ENCODE results near the gene ARVCF.

ARVCF gene

DNA sequence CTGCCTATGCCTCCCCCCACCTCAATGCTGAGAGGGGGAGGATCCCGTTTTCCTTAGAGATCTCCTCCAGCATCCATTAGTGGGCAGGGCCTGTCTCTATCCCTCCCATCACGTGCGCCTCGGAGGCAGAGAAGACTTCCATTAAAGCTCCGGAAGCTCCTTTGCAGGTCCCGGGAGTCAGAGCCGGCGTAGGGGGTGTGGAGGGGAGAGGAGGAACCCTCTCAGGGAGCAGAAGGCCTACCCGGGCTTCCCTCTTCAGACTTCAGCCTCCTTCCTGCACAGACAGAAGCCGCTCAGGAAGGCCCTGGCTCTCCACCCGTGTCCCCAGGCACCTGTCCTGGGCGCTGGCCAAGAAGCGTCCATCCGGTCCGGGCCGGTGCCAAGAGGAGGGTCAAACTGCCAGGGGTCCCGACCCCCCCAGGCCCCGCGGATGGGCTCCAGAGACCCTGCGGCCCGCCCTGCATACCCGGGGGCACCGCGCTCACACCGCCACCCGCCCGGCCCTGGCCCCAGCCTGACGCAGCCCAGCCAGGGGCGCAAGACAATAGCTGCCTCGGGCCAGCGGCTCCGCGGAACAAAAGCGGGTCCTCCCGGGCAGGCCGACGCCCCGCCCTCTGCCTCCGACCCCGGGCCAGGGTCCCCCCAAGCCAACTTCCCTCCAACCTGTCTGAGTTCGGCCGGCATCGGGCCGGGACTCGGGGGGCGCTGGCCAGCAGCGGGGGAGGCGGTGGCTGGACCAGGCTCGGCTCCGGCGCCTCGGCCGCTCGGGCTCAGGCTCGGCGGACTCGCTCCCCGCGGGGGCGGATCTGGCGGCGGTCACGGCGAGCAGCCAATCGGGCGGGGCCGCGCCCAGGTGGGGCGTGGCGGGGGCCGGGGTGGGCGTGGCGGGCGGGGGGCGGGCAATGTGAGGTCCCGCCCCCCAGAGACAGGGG is 29.9 kb downstream of the ARVCF start:
- DNase-seq (ENCODE audit: low spot score), result peak; percentile 50

GRCh38 chr22:19986011-19986409 is 30.6 kb downstream of the ARVCF start:
- no peak for DNase-seq (ENCODE audit: low spot score)

DNA sequence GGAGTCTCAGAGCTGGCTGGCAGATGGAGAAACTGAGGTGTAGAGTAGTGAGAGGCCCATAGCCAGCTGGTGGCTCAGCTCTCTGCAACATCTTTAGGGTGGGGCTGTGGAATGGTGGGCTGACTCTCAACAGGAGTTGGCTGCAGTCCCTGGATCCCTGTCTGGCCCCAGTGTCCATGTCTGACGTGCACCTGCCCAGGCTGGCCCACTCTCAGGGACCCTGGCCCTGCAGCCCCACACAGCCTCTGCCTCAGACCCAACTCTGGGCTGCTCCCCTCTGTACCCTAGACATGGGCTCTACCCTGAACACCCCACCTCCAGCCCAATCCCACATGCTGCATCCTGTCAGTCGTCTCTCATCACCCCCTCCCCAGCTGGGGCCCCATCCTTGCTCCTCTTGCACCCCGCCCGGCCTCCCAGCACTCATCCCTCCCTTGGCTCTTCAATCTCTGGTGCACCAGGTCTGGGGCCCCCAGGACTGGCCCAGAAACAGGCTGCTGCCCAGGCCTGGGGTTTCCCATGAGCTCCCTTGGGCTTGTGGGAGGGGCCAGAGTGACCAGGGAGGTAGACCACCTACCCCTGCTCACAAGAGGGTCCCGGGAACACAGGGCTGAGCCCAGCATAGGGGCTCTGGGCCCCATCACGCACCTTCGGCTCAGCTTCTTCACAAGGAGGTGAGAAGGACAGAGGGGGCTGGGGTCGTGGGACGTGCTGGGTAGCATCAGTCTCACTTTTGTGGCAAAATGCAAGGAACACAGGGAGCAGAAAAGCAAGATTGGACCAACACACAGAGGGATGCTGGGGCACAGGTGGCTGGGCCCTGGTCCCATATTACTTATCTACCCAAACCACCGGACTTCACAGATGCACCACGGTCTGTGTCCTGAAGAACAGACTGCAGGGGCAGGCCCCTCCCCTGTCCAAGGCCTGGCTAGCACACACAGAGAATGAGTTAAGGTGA is 31.5 kb downstream of the ARVCF start:
- DNase-seq (ENCODE audit: low spot score), result no peak

- DNase-seq (ENCODE audit: low spot score), result no peak
Observed at GRCh38 chr22:19984201-19984753, 32.3 kb downstream of the ARVCF start.

DNA sequence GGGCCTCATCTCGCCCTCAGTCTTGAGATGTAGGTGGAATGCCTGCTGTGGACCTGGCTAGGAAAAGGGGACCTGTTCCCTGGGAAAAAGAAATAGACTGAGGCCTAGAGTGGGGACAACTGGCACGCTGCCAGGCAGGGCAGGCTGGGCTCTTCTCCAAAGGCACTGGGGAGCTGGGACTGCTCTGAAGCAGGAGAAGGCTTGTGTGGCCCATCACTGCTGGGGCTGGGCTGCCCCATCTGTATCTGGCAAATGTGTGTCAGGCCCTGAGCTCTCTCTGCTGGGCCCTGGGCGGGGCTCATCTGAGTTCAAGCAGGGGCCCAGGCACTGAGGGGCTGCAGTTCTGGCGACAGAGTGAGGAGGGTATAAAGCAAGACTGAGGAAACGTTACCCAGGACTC is 32.9 kb downstream of the ARVCF start:
- DNase-seq (ENCODE audit: low spot score), result no peak

DNA sequence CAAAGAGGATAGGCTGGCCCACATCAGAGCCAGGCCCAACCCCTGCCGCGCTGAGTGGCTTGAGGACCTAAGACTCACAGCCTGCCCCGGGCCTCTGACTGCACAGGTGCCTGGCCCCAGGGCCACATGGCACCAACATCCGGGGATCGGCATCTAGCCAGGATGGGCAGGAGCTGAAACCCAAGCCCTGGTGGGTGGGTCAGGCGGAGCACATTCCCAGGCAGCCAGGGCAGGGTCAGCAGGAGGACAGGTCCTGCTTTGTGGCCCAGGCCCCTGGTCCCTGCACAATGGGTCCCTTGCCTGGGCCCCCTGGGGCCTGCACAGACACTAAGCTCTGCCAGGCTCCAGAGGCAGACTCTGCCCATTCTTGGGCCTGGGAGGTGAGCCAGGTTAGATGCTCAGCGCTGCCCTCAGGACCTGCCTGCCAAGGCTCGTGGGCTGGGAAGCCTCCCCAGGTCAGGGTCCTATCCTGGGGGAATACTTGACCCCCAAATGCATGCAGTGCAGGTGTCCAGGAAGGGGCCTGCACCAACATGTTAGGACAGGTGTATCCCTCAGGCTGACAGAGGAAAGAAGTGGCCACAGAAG is 33.5 kb downstream of the ARVCF start:
- no peak for DNase-seq (ENCODE audit: low spot score)

GRCh38 chr22:19981961-19982920 is 34.4 kb downstream of the ARVCF start:
- no peak for DNase-seq (ENCODE audit: low spot score)

DNA sequence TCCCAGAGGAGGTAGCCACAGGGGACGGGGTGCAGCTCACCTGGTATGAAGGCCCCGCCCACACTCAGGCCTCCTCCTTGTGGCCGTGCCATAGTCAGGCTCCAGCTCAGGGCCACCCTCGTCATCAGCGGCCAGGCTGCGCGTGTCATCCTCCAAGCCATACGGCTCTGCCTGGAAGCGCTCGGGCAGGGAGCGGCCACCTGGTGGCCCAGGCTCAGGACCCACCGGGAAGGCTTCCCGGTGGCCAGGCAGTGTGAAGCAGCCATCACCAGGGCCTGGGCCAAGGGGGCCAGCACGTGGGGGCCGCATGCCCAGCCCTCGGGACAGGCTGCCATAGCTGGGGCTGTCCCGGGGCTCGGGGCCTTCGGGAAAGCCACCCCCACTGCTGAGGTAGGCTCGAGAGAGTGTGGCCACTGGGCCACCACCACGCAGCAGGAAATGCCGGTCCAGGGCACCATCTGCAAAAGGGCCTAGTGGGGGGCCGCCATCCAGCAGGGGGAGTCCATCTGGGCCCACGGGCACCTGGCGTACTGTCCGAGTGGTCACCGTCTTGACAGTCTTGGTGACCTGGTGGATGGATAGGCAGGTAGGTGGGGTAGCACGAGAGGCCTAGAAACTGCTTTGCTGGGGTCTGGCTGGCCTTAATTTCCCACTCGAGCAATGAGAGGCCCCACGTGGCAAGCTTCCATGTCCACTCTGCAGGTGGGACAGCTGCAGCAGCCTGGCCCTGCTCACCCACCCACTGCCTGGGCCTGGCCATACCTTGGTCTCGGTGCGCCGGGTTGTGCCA is 35.3 kb downstream of the ARVCF start:
- no peak for DNase-seq (ENCODE audit: low spot score)

DNA sequence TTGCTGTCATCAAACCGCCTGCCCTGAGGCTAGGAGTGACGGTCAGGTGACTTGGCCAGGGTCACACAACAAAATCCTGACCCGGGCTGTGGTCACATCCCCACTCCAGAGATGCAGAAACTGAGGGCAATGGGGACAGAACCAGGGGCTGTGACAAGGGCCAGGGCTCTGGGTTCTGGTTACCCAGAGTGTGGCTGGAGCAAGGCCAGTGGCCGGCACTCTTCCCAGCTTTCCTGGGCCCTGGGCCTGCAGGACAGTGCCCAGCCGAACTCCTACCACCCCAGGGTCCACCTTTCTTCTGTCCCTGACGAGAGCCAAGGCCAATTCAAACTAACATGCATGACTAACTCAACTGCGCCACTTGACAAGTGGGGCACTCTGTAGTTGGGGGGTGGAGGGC is 35.9 kb downstream of the ARVCF start:
- no peak for DNase-seq (ENCODE audit: low spot score)

DNA sequence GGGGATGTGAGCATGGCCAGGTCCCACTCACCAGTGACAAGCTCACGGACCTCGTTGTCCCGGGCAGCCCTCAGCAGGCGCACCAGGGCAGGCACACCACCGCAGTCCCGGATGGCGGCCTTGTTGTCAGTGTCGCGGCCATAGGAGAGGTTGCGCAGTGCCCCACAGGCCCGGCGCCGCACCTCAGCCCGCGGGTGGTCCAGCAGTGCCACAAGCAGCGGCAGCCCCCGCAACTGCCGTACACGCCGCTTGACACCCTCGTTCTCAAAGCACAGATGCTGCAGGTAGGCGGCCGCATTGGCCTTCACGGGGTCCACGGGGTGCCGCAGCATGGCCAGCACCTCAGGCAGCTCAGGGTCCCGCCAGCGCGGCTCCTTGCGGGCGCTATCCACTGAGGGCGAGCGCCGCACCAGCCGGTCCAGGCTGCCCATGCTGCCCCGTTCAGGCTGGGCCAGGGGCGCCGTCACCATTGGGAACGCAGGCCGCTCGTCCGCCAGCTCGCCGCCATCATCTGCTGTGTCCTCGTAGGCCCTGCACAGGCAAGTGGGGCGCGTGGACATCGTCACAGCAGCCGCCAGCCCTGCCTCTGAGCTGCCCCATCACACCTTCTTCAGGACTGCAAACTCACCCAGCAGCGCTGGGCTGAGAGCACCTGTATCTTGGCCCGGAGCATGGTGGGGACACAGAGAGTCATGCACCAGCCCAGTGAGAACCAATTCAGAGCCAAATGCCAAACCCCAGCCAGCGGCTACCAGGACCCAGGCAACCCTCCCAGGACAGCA is 36.7 kb downstream of the ARVCF start:
- no peak for DNase-seq (ENCODE audit: low spot score)

DNA sequence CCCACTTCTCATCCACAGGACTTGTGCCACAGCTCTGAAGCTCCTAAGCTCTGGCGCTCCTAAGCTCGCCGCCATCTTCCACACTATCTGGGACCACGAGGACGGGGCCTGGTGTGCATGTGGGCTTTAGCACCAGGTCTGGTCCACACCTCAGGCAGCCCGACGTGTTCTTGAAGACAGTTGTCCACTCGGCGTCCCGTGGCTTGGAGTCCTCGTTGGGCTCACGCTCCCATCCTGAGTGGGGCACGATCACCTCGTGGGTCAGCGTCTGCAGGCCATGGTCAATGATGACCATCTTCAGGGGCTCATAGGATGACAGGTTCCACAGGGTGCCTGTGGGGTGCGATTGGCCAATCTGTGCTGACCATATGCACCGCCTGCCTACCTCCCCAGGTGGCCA is 37.9 kb downstream of the ARVCF start:
- DNase-seq (ENCODE audit: low spot score), result no peak

DNA sequence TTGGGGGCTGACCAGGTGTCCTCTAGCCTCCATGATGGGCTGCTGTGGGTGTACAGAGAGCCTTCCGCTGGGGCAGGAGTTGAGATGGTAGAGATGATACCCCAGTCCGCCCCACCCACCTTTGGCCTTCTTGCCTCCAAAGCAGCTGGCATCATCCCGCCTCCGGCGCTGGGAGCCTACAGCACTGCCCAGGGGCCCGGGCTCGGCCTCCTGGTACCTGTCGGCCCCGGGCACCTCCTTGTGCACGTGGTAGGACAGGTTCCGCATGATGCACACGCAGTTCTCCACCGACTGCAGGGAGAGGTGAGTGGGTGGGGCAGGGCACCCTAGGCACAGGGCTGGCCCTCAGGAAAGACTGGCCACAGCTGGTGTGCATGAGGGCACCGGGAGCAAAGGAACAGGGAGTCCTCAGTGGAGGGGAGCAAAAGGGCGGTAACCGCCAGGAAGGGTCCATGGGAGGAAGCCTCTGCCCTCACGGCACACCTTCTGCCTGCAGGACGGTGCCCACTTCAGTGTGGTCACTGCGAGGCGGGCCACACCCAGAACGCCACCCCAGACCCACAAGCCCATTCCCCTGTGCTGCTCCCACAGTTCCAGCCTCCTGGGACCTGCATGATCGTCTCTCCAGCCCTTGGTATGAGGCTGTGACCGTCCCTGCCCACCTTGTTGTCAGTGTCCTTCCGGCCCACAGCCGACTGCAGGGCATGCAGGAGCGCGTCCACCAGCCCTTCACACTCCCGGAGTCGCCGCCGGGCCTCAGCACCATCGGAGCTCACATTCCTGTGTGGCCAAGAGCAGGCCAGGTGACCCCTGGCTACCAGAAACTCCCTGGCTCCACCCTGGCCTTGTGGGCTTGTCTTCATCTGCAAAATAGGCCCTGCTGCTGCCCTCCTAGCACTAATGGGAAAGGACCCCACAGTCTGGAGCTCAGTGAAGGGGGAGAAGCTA is 39.1 kb downstream of the ARVCF start:
- no peak for DNase-seq (ENCODE audit: low spot score)

- no peak for DNase-seq (ENCODE audit: low spot score)
Observed at GRCh38 chr22:19976671-19977070, 40.0 kb downstream of the ARVCF start.

- no peak for DNase-seq (ENCODE audit: low spot score)
Observed at GRCh38 chr22:19975707-19976035, 41.0 kb downstream of the ARVCF start.

- DNase-seq (ENCODE audit: low spot score), result no peak
Observed at GRCh38 chr22:19974935-19975706, 41.5 kb downstream of the ARVCF start.

- DNase-seq (ENCODE audit: low spot score), result peak; percentile 25
Observed at GRCh38 chr22:19974268-19974861, 42.3 kb downstream of the ARVCF start.
